ENCODE data around the gene HTR6.

HTR6 gene

DNA sequence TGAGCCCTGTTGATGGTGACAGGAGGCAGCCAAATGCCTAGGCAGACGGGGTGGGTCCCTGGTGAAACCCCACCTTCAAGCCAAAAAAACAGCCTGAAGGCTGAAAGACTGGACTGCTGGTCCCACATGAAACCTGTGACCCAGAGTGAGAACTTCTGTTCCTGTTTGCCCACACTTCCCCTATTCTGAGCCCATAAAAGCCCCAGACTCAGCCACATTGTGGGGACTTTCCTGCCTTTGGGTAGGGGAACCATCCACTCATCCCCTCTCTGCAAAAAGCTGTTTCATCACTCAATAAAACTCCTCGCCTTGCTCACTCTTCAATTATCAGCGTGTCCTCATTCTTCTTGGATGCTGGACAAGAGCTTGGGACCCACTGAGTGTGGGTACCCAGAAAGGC is 25.2 kb downstream of the HTR6 start:
- DNase-seq: no peak

GRCh38 chr1:19690342-19690741 is 25.7 kb downstream of the HTR6 start:
- DNase-seq: no peak

DNA sequence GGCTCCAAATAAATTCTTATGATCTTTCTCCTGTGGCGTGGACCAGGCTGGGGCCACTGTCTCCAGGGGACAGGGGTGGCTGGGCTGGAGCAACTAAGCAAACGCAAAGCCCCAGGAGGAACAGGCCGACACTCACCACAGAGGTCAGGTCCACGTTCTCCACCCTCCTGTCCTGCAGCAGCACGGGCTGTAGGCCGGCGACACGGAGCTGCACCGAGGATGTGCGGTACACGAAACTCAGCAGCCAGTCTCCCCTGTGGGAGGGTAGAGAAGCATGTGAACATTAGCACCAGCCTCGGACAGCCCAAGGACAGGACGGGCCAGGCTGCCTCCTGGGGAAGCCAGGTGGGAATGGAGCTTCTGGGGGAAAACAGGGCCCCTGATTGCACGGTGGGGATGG is 29.6 kb downstream of the HTR6 start:
- DNase-seq: no peak

DNA sequence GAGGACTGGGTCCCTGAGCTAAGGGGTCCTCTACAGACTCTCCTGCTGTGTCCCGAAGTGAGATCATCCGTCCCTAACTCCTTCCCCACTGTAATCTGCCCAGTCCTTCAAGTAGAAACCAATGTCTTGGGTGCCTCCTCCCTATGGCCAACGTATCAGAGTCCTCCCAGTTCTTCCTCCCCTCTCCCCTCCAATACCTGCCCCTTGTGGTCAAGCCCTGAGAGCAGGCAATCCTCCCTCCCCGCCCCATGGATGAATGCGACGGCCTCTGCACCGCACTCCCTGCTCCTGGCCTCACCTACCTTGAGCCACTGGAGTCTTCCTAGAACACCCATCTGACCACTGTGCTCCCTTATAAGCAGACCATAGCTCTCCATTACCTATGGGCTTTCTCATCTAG is 31.1 kb downstream of the HTR6 start:
- DNase-seq: no peak

GRCh38 chr1:19696820-19697219 is 32.1 kb downstream of the HTR6 start:
- no peak for DNase-seq

GRCh38 chr1:19698181-19698580 is 33.5 kb downstream of the HTR6 start:
- DNase-seq: no peak

- DNase-seq: no peak
These were observed 35.6 kb downstream of the HTR6 start for GRCh38 chr1:19700079-19700777.

DNA sequence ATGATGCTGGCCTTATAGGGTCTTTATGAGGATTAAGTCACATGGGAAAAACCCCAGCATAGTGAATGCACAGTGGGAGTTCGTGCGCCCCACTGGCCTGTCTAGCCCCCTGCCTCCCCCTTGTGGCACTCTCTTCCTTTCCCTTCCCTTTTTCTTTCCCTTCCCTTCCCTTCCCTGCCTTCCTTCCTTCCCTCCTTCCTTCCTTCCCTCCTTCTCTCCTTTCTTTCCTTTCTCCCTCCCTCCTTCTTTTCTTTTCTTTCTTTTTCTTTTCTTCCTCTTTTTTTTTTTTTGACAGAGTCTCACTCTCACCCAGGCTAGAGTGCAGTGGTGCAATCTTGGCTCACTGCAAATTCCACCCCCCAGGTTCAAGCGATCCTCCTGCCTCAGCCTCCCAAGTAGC is 38.6 kb downstream of the HTR6 start:
- DNase-seq: no peak

GRCh38 chr1:19704247-19705113 is 39.8 kb downstream of the HTR6 start:
- DNase-seq: peak; percentile 65

GRCh38 chr1:19705464-19705863 is 40.8 kb downstream of the HTR6 start:
- no peak for DNase-seq

- DNase-seq: no peak
These were observed 41.5 kb downstream of the HTR6 start for GRCh38 chr1:19706136-19706535.

- no peak for DNase-seq
These were observed 44.0 kb downstream of the HTR6 start for GRCh38 chr1:19708567-19709110.

DNA sequence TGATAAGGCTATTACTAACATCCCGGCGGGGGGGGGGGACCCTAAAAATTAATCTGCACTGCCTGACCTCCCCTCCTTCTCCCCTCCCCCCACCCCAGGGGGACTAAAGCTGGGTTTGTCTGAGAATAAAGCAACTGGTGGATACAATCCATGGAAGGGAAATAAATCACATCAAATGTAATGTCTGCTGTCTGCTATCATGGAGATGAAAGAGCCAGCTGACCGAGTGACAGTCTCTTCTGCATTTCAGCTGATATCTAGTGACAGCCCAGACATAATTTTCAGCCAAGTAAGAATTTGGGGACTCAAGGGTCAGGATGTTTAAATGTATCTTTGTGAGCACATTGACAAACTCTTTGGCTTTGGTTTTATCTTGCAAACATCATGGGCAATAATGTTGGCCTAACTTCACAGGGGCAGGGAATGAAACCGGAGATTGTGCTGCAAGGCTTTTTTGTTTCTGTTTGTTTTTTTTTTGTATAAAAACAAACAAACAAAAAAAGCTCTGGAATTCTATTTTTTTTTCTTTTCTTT is 44.7 kb downstream of the HTR6 start:
- DNase-seq: no peak

DNA sequence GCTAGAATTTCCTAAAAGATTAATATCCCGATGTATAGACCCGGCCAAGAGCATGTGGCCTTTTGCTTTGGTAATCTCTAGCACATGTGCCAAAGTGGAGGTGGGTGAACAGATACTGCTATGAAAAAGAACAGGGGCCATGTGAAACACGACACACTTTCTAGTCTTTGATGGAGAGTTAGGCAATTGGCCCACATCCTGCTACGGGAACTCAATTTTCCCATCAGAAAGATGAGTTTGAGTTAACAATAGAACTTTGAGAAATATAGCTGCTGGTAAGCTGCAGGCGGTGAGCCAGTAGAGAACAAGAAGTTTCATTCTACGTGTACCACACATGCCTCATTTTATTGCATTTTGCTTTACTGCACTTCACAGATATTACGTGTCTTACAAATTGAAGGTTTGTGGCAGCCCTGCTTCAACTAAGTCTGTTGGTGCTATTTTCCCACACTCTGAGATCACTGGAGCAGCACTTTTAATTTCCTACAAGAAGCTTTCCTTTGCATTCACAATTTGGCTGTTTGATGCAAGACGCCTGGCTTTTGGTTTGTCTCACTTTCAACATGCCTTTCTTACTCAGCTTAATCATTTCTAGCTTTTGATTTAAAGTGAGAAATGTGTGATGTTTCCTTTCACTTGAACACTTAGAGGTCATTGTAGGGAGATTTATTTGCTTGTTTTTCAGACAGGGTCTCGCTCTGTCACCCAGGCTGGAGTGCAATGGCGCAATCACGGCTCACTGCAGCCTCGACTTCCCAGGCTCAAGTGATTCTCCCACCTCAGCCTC is 46.3 kb downstream of the HTR6 start:
- DNase-seq: peak; percentile 84

DNA sequence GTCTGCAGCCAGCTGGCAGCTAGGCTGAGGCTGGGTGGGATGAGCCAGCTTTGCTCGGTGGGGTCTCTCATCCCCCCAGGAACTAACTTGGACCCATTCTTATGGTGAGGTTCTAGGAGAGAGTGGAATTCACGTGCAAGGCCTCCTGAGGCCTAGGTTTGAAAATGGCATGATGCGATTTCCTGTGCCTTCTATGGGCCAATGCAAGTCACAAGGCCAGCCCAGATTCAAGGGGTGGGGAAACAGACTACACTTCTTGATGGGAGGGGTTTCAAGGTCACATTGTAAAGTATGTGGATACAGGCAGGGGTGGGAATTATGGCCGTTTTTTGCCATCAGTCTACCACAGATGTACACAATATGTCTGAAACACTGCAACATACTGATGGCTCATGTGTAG is 48.3 kb downstream of the HTR6 start:
- peak; percentile 17 for DNase-seq

DNA sequence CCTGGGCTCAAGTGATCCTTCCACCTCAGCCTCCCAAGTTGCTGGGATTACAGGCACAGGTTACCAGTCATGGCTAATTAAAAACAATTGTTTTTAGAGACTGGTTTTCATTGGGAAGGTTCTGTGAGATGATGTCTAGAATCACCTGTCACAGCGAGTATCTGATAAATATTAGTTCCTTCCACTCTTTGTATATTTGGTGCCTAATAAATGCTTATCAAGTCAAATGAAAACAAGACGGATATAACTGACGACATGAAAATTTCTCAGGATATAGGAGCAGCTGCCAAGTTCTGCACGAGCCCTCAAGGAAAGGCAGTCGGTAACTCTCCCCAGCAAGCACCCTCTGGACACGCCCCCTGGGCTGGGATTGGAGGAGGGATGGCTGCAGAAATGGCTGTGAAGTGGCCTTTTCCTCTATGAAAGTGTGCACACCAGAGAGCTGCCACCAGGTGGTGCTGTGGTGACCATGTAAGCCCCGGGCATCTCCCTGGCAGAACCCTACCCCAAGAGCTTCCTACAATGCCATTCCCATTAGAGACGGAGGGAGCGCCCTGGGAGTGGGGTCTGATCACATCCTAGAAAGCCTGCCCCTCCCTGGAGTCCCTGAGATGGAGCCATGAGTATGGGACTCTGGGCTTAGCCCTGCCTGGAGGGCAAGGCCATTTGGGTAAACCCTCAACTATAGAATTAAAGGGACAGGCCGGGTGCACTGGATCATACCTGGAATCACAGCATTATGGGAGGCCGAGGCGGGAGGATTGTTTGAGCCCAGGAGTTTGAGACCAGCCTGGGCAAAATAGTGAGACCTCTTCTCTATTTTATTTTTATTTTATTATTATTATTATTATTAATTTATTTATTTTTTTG is 50.9 kb downstream of the HTR6 start:
- DNase-seq: peak; percentile 94

- DNase-seq: no peak
These were observed 52.8 kb downstream of the HTR6 start for GRCh38 chr1:19717467-19717866.

GRCh38 chr1:19720174-19720573 is 55.5 kb downstream of the HTR6 start:
- no peak for DNase-seq

GRCh38 chr1:19720973-19721372 is 56.3 kb downstream of the HTR6 start:
- no peak for DNase-seq

- DNase-seq: no peak
These were observed 59.2 kb downstream of the HTR6 start for GRCh38 chr1:19723874-19724273.

GRCh38 chr1:19725606-19726005 is 60.9 kb downstream of the HTR6 start:
- DNase-seq: no peak
